IMR-90 (cell line): ENCODE data around the gene RTN4IP1. TPM values are rescaled to one million over a fixed set of nuclear protein-coding genes. Genes with fewer than 3 reads are reported as not detected.

Experiments used
- ATAC-seq: fragments of 200-7000 bp; cut with Tn5 transposase; 2 replicates; pipeline ENCODE4 v1.9.1; 2020; ENCODE audit warnings: low read depth, mild to moderate bottlenecking, moderate library complexity
- BruUV-seq: library from RNA; stranded (reverse); fragments of 400-500 nt; replicated peaks from 2 replicates; lab custom pipeline; 2021; lab: Mats Ljungman, UMichigan
- CTCF ChIA-PET: fragments of 300-600 bp; formaldehyde crosslinking; extraction: SDS; loops from one replicate; lab custom pipeline; 2021; ENCODE audit warnings: antibody characterized with exemption; lab: Yijun Ruan, JAX
- POLR2A ChIA-PET: fragments of 300-600 bp; sonication (Branson Sonifier 250); formaldehyde crosslinking; loops from one replicate; lab custom pipeline; 2022; ENCODE audit warnings: antibody characterized with exemption; ENCODE audit not compliant: unreplicated experiment; lab: Charles Lee
- DNase-seq: peaks from one replicate; pipeline ENCODE4 v3.0.0; 2013
- H2AFZ ChIP-seq: replicated peaks from 2 replicates; pipeline ENCODE3; 2013; ENCODE audit warnings: low read length, mild to moderate bottlenecking; ENCODE audit not compliant: poor library complexity
- H2AK5ac ChIP-seq: 2 replicates; pipeline ENCODE4 v1.6.1; 2013; ENCODE audit warnings: low read depth, low read length, inconsistent platforms
- H2AK9ac ChIP-seq: replicated peaks from 2 replicates; pipeline ENCODE3; 2013; ENCODE audit warnings: mild to moderate bottlenecking, low read depth, low read length, moderate library complexity; ENCODE audit not compliant: poor library complexity
- H2BK120ac ChIP-seq: 2 replicates; pipeline ENCODE4 v1.6.1; 2013; ENCODE audit warnings: low read depth, low read length, inconsistent platforms
- H2BK15ac ChIP-seq: 3 replicates; pipeline ENCODE4 v1.6.1; 2013; ENCODE audit warnings: low read depth, low read length, inconsistent platforms
- H2BK20ac ChIP-seq: 2 replicates; pipeline ENCODE4 v1.6.1; 2013; ENCODE audit warnings: low read depth, mild to moderate bottlenecking, inconsistent platforms, low read length, moderate library complexity
- H2BK5ac ChIP-seq: 2 replicates; pipeline ENCODE4 v1.6.1; 2013; ENCODE audit warnings: mild to moderate bottlenecking, low read depth, low read length, inconsistent platforms; ENCODE audit not compliant: poor library complexity, severe bottlenecking
- H3K14ac ChIP-seq: replicated peaks from 2 replicates; pipeline ENCODE4 v1.6.1; 2013; ENCODE audit warnings: low read depth, low read length, inconsistent platforms
- H3K18ac ChIP-seq: 2 replicates; pipeline ENCODE4 v1.6.1; 2013; ENCODE audit warnings: low read depth, low read length, control low read depth
- H3K23ac ChIP-seq: 2 replicates; pipeline ENCODE4 v1.6.1; 2013; ENCODE audit warnings: low read depth, low read length, inconsistent platforms
- H3K27ac ChIP-seq: 2 replicates; pipeline ENCODE4 v1.5.1; 2013; ENCODE audit warnings: mild to moderate bottlenecking, control low read depth, low read length; ENCODE audit not compliant: insufficient read depth
- H3K27me3 ChIP-seq: 2 replicates; pipeline ENCODE4 v1.6.1; 2013; ENCODE audit warnings: low read length; ENCODE audit not compliant: control insufficient read depth, insufficient read depth
- H3K36me3 ChIP-seq: 2 replicates; pipeline ENCODE4 v1.6.1; 2013; ENCODE audit warnings: low read length, mixed read lengths; ENCODE audit not compliant: control insufficient read depth, insufficient read depth
- H3K4ac ChIP-seq: 2 replicates; pipeline ENCODE4 v1.6.1; 2013; ENCODE audit warnings: low read depth, low read length, inconsistent platforms
- H3K4me1 ChIP-seq: 2 replicates; pipeline ENCODE4 v1.6.1; 2013; ENCODE audit warnings: low read length, mixed read lengths; ENCODE audit not compliant: control insufficient read depth, insufficient read depth
- H3K4me2 ChIP-seq: 2 replicates; pipeline ENCODE4 v1.6.1; 2013; ENCODE audit warnings: low read depth, mild to moderate bottlenecking, control low read depth, low read length, moderate library complexity
- H3K4me3 ChIP-seq: 2 replicates; pipeline ENCODE4 v1.5.1; 2013; ENCODE audit warnings: low read depth, mild to moderate bottlenecking, control low read depth, low read length, moderate library complexity; ENCODE audit not compliant: insufficient read depth
- H3K56ac ChIP-seq: 2 replicates; pipeline ENCODE4 v1.6.1; 2013; ENCODE audit warnings: low read length, inconsistent platforms; ENCODE audit not compliant: insufficient read depth; ENCODE audit errors: extremely low read depth
- H3K79me1 ChIP-seq, 2 experiments: 2 replicates each; pipeline ENCODE4 v1.6.1; 2013; ENCODE audit warnings: low read length in 2 of 2, inconsistent platforms in 1 of 2, low read depth in 1 of 2
- H3K9ac ChIP-seq: 2 replicates; pipeline ENCODE4 v1.6.1; 2013; ENCODE audit warnings: low read depth, low read length, control low read depth
- H3K9me1 ChIP-seq: 2 replicates; pipeline ENCODE4 v1.6.1; 2013; ENCODE audit warnings: low read length, inconsistent platforms; ENCODE audit not compliant: insufficient read depth
- H3K9me3 ChIP-seq: 2 replicates; pipeline ENCODE4 v1.6.1; 2013; ENCODE audit warnings: low read length; ENCODE audit not compliant: control insufficient read depth, insufficient read depth
- H4K20me1 ChIP-seq: 2 replicates; pipeline ENCODE4 v1.6.1; 2013; ENCODE audit warnings: low read length, inconsistent platforms; ENCODE audit not compliant: insufficient read depth
- H4K5ac ChIP-seq: 2 replicates; pipeline ENCODE4 v1.6.1; 2013; ENCODE audit warnings: mild to moderate bottlenecking, low read depth, low read length, control low read depth
- H4K8ac ChIP-seq, 2 experiments: 2 replicates each; pipeline ENCODE4 v1.6.1; 2013; ENCODE audit warnings: low read depth in 2 of 2, low read length in 2 of 2, control low read depth in 1 of 2, inconsistent platforms in 1 of 2
- H4K91ac ChIP-seq: 2 replicates; pipeline ENCODE4 v1.6.1; 2013; ENCODE audit warnings: low read depth, low read length, inconsistent platforms; ENCODE audit not compliant: insufficient read depth
- FOS ChIP-seq: fragments of 150-350 bp; IDR thresholded peaks from 2 replicates; pipeline ENCODE4 v1.6.1; 2016; ENCODE audit warnings: low read depth, low read length
- MAFK ChIP-seq: IDR thresholded peaks from 2 replicates; pipeline ENCODE4 v1.6.1; 2012; ENCODE audit warnings: low read depth, low read length, improper control_type of control experiment
- MXI1 ChIP-seq: IDR thresholded peaks from 2 replicates; pipeline ENCODE4 v1.6.1; 2012; ENCODE audit warnings: low read depth, mild to moderate bottlenecking, low read length, moderate library complexity, borderline replicate concordance
- NFE2L2 ChIP-seq: fragments of 150-350 bp; IDR thresholded peaks from 2 replicates; pipeline ENCODE4 v1.6.1; 2016; ENCODE audit warnings: low read depth, mild to moderate bottlenecking, low read length
- RAD21 ChIP-seq: IDR thresholded peaks from 2 replicates; pipeline ENCODE4 v1.6.1; 2012; ENCODE audit warnings: low read length, improper control_type of control experiment
- RFX5 ChIP-seq: IDR thresholded peaks from 2 replicates; pipeline ENCODE4 v1.8.0; 2012; ENCODE audit warnings: low read depth, mild to moderate bottlenecking, low read length, moderate library complexity
- WGBS, 2 experiments: methylation state at CpG; one replicate each; pipeline versions ENCODE4 v1.1.5 to v1.1.7; 2013; ENCODE audit warnings: missing lambda C conversion rate in 2 of 2; ENCODE audit not compliant: insufficient read length in 1 of 2; ENCODE audit errors: extremely low coverage in 2 of 2; 5-methylcytosine and 5-hydroxymethylcytosine counted together
- dilution Hi-C: fragments of 300-500 bp; cut with HindIII; formaldehyde crosslinking; loops from one replicate; pipeline ENCODE4 v1.14.3; 2018; ENCODE audit warnings: low sequenced_read_pairs; ENCODE audit not compliant: unreplicated experiment
- in situ Hi-C: fragments of 300-500 bp; cut with MboI; formaldehyde crosslinking; loops from 3 replicates; pipeline ENCODE4 v1.14.3; 2019; ENCODE audit warnings: low sequenced_read_pairs, inconsistent platforms, mixed read lengths
- intact Hi-C: fragments of 100-400 bp; cut with micrococcal nuclease; formaldehyde crosslinking; loops from 2 replicates; pipeline ENCODE4 v1.10.0; 2022
- polyA plus RNA-seq, 3 experiments: library from polyadenylated mRNA; depleted of rRNA; stranded (reverse); fragments of >200 nt; gene quantifications; 2 replicates each; pipeline ENCODE4 v1.2.3, GENCODE V29; 2012; ENCODE audit warnings: low replicate concordance in 1 of 3
- total RNA-seq: library from RNA; depleted of rRNA; stranded (reverse); fragments of >200 nt; gene quantifications from 2 replicates; pipeline ENCODE4 v1.2.3, GENCODE V29; 2012

The RTN4IP1 gene
- total and polyA plus RNA-seq, 2 of the 4 experiments (the other 2 are of a cell fraction) = 5.7 to 9.9 TPM

DNA sequence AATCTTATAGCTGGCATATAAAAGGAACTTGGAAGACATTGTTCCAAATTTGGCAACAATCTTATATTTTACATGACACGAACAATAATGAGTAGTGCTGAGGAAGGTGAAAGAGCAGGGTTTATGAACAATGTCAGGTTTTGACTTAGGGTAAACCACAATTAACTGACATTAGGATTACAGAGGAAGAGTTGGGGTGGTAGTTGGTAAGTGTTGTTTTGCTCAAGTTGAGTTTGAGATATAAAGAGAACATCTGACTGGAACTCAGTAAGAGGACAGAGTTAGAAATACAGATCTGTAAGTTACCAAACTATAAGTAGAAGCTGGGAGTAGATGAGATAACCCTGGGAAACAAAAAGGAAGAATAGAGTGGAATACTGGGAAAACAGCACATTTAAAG, 15.1 kb downstream of the RTN4IP1 start:
- in situ Hi-C loops (no loop called here), dilution Hi-C loops (no loop called here)
- CTCF ChIA-PET = no interaction called here

More for the DNA sequence above, 15.1 kb downstream of the RTN4IP1 start:
- POLR2A ChIA-PET = no interaction called here
- H2AK5ac ChIP-seq = no peak overlapping the region
- intact Hi-C loops = no loop called here
- ATAC-seq (no peak), DNase-seq (no peak)
- no peaks in the 10 kb centered on the region for H3K27me3 ChIP-seq
- H3K79me1 ChIP-seq = no peaks in the 10 kb centered on the region
- no peak overlapping the region for H4K91ac ChIP-seq
- no peak overlapping the region for H2AK9ac ChIP-seq
- H3K23ac ChIP-seq = no peak overlapping the region
- H3K4ac ChIP-seq = no peak overlapping the region
- no peaks in the 10 kb centered on the region for H3K9me3 ChIP-seq
- H2BK120ac ChIP-seq = no peak overlapping the region
- H2BK5ac ChIP-seq = no peak overlapping the region
- no peak overlapping the region for H3K27ac ChIP-seq
- H4K8ac ChIP-seq = no peak overlapping the region
- no peak for TF ChIP-seq MAFK
- TF ChIP-seq RAD21 = no peak
- TF ChIP-seq NFE2L2 = no peak
- no peak for TF ChIP-seq MXI1
- TF ChIP-seq RFX5 = no peak
- TF ChIP-seq FOS = no peak
- H3K9ac ChIP-seq = no peak overlapping the region
- no peak overlapping the region for H2BK15ac ChIP-seq
- H4K20me1 ChIP-seq = no peaks in the 10 kb centered on the region
- H4K5ac ChIP-seq = no peak overlapping the region
- H3K4me2 ChIP-seq = no peak overlapping the region
- no CpG with 5 or more reads among the region's 1 CpG for WGBS, 2 experiments
- H3K56ac ChIP-seq = no peak overlapping the region
- H3K4me3 ChIP-seq = no peak overlapping the region
- no peak overlapping the region for H2AFZ ChIP-seq
- BruUV-seq = no TSS peak
- no peak overlapping the region for H3K18ac ChIP-seq
- no peaks in the 10 kb centered on the region for H3K9me1 ChIP-seq
- H3K14ac ChIP-seq = no peak overlapping the region
- no peaks in the 10 kb centered on the region for H3K4me1 ChIP-seq
- H3K36me3 ChIP-seq = peaks cover 1% of the 10 kb centered on the region; the same call in 1 of the 2 replicates
- H2BK20ac ChIP-seq = no peak overlapping the region
